Measurements from ENCODE around the gene LCK.
"Not testable (repeated sequence)": the region's sequence is repeated elsewhere in the genome, so short reads cannot be mapped to it uniquely, and the experiment has no call there.

LCK gene

GRCh38 chr1:32289256-32289655 lies 38.2 kb downstream of the LCK start:
- no peak for TF ChIP-seq POLR2A (IDR thresholded peaks at IDR 0.05; ENCODE audit: extremely low read depth, insufficient read length)
- no peak for TF ChIP-seq MAX (IDR thresholded peaks at IDR 0.05; ENCODE audit: low read depth, low read length)
- TF ChIP-seq MYC (IDR thresholded peaks at IDR 0.05; ENCODE audit: low read depth, low read length): no peak
- TF ChIP-seq CTCF (IDR thresholded peaks at IDR 0.05; ENCODE audit: low read depth, low read length): no peak
- DNase-seq (ENCODE audit: low read depth): no peak
- no peak overlapping the region for H3K4me3 ChIP-seq (ENCODE audit: low read depth, low read length)

- peak overlapping the region; percentile 60 for H3K4me3 ChIP-seq (ENCODE audit: low read depth, low read length)
- peak; percentile 24 for DNase-seq (ENCODE audit: low read depth)
- no peak for TF ChIP-seq CTCF (IDR thresholded peaks at IDR 0.05; ENCODE audit: low read depth, low read length)
- no peak for TF ChIP-seq MYC (IDR thresholded peaks at IDR 0.05; ENCODE audit: low read depth, low read length)
- no peak for TF ChIP-seq POLR2A (IDR thresholded peaks at IDR 0.05; ENCODE audit: extremely low read depth, insufficient read length)
- no peak for TF ChIP-seq MAX (IDR thresholded peaks at IDR 0.05; ENCODE audit: low read depth, low read length)
These were observed 40.2 kb downstream of the LCK start for GRCh38 chr1:32291145-32291707.

- peak within 1 kb of the TSS; percentile 95 for H3K4me3 ChIP-seq (ENCODE audit: low read depth, low read length)
- TF ChIP-seq CTCF (IDR thresholded peaks at IDR 0.05; ENCODE audit: low read depth, low read length): no peak
- TF ChIP-seq MAX (IDR thresholded peaks at IDR 0.05; ENCODE audit: low read depth, low read length): peak; percentile 67; the same call in 1 of the 2 replicates
- peak; percentile 84 for TF ChIP-seq MYC (IDR thresholded peaks at IDR 0.05; ENCODE audit: low read depth, low read length)
- peak; percentile 80 for TF ChIP-seq POLR2A (IDR thresholded peaks at IDR 0.05; ENCODE audit: extremely low read depth, insufficient read length)
- DNase-seq (ENCODE audit: low read depth): peak; percentile 98
These were observed 40.9 kb downstream of the LCK start, which contains the start of gene HDAC1 for GRCh38 chr1:32291708-32292538. Gene HDAC1 (plus strand): TSS chr1:32292083. CDS start chr1:32292170, 87 bp downstream.

- not testable (repeated sequence) for DNase-seq (ENCODE audit: low read depth); H3K4me3 ChIP-seq (ENCODE audit: low read depth, low read length)
These were observed 47.1 kb downstream of the LCK start for GRCh38 chr1:32298211-32298610.

- DNase-seq (ENCODE audit: low read depth): no peak
- H3K4me3 ChIP-seq (ENCODE audit: low read depth, low read length): no peak overlapping the region
- no peak for TF ChIP-seq CTCF (IDR thresholded peaks at IDR 0.05; ENCODE audit: low read depth, low read length)
- no peak for TF ChIP-seq MYC (IDR thresholded peaks at IDR 0.05; ENCODE audit: low read depth, low read length)
- no peak for TF ChIP-seq MAX (IDR thresholded peaks at IDR 0.05; ENCODE audit: low read depth, low read length)
- no peak for TF ChIP-seq POLR2A (IDR thresholded peaks at IDR 0.05; ENCODE audit: extremely low read depth, insufficient read length)
These were observed 48.3 kb downstream of the LCK start for GRCh38 chr1:32299327-32299726.

- TF ChIP-seq MAX (IDR thresholded peaks at IDR 0.05; ENCODE audit: low read depth, low read length) (no peak), CTCF (IDR thresholded peaks at IDR 0.05; ENCODE audit: low read depth, low read length) (no peak), MYC (IDR thresholded peaks at IDR 0.05; ENCODE audit: low read depth, low read length) (no peak), POLR2A (IDR thresholded peaks at IDR 0.05; ENCODE audit: extremely low read depth, insufficient read length) (no peak)
- no peak overlapping the region for H3K4me3 ChIP-seq (ENCODE audit: low read depth, low read length)
- DNase-seq (ENCODE audit: low read depth): no peak
These were observed 52.3 kb downstream of the LCK start for GRCh38 chr1:32303358-32303757.

All from NB4 (cell line).